DND-41 (cell line): Measurements from ENCODE around the gene KMT5C.

Experiments
- ATAC-seq: fragments of 200-7000 bp; cut with Tn5 transposase; 3 replicates; pipeline ENCODE4 v1.9.1; 2021; ENCODE audit warnings: low read depth; ENCODE audit not compliant: insufficient read depth
- DNase-seq: peaks from one replicate; pipeline ENCODE4 v3.0.0-alpha.2; 2020
- H2AFZ ChIP-seq: 2 replicates; pipeline ENCODE4 v1.6.0; 2012; ENCODE audit warnings: low read depth, low read length
- H3K27ac ChIP-seq: 2 replicates; pipeline ENCODE4 v1.5.1; 2012; ENCODE audit warnings: low read length, inconsistent platforms
- H3K27me3 ChIP-seq: fragments of 200-600 bp; sonication (generic); 2 replicates; pipeline ENCODE4 v1.6.0; 2012; ENCODE audit warnings: low read length, mild to moderate bottlenecking, inconsistent platforms; ENCODE audit not compliant: insufficient read depth, poor library complexity
- H3K36me3 ChIP-seq: 2 replicates; pipeline ENCODE4 v1.5.1; 2012; ENCODE audit warnings: low read length, inconsistent platforms; ENCODE audit not compliant: insufficient read depth
- H3K4me1 ChIP-seq: 2 replicates; pipeline ENCODE4 v1.5.1; 2012; ENCODE audit warnings: mild to moderate bottlenecking, low read length; ENCODE audit not compliant: insufficient read depth
- H3K4me2 ChIP-seq: 2 replicates; pipeline ENCODE4 v1.6.0; 2012; ENCODE audit warnings: mild to moderate bottlenecking, moderate library complexity, low read length, inconsistent platforms; ENCODE audit not compliant: insufficient read depth
- H3K4me3 ChIP-seq, 2 experiments: fragments of 200-600 bp in 1 of 2; shearing (Covaris generic) in 1 of 2; 2 replicates each; pipeline ENCODE4 v1.5.1; 2012 to 2016; ENCODE audit warnings: inconsistent platforms in 2 of 2, low read length in 2 of 2, mild to moderate bottlenecking in 2 of 2, low read depth in 1 of 2, moderate library complexity in 1 of 2
- H3K79me2 ChIP-seq: 2 replicates; pipeline ENCODE4 v1.6.0; 2012; ENCODE audit warnings: low read length, inconsistent platforms; ENCODE audit not compliant: insufficient read depth
- H3K9ac ChIP-seq: 2 replicates; pipeline ENCODE4 v1.6.0; 2012; ENCODE audit warnings: low read depth, mild to moderate bottlenecking, inconsistent platforms, low read length, moderate library complexity
- H3K9me3 ChIP-seq: 2 replicates; pipeline ENCODE4 v1.5.1; 2012; ENCODE audit warnings: low read length, moderate library complexity, mild to moderate bottlenecking, inconsistent platforms; ENCODE audit not compliant: insufficient read depth, severe bottlenecking
- H4K20me1 ChIP-seq: 2 replicates; pipeline ENCODE4 v1.6.0; 2012; ENCODE audit warnings: low read length; ENCODE audit not compliant: insufficient read depth
- EZH2 ChIP-seq: IDR thresholded peaks from 3 replicates; pipeline ENCODE4 v1.6.1; 2012; ENCODE audit warnings: borderline replicate concordance, low read depth, mild to moderate bottlenecking, moderate library complexity, low read length, inconsistent platforms; ENCODE audit not compliant: severe bottlenecking
- TF ChIP-seq, protein P1 (sequence below): IDR thresholded peaks from 2 replicates; pipeline ENCODE4 v1.5.1; 2012; ENCODE audit warnings: borderline replicate concordance, low read length, moderate library complexity, mild to moderate bottlenecking; ENCODE audit not compliant: poor library complexity, severe bottlenecking; ENCODE audit errors: extremely low read depth

Gene KMT5C

DNA sequence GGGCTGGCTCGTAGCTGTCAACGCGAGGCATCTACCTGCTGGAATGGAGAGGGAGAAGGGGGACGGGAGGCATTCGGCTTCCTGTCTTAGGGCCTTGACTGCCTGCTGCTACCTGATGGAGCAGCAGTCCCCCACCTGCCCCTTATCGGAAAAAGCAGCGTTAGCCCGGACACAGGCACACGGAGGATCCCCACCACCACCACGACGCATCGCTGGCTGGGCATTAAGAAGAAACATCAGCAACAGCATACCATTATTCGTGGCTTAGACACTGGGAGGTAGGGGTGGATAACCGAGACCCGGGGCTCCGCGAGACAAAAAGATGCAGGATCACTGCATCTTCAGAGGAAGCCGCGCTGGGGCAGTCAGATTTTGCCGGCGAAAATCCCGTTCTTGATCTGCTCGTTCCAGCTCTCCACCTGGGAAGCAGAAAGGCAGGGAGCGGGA lies 13.7 kb downstream of the KMT5C start:
- DNase-seq (no peak), ATAC-seq (no peak)
- Histone ChIP-seq H3K4me1 (no peaks in the 10 kb centered on the region), H3K79me2 (no peaks in the 10 kb centered on the region), H3K27me3 (no peaks in the 10 kb centered on the region), H3K27ac (no peak overlapping the region), H4K20me1 (no peaks in the 10 kb centered on the region; the same call in 1 of the 2 replicates), H3K9me3 (no peaks in the 10 kb centered on the region), H3K9ac (no peak overlapping the region), H3K4me3 (no peak overlapping the region), H2AFZ (no peak overlapping the region), H3K36me3 (peaks cover 7% of the 10 kb centered on the region; the same call in 1 of the 2 replicates), H3K4me2 (no peak overlapping the region)
- no peak for TF ChIP-seq EZH2
- TF ChIP-seq, protein P1, sequence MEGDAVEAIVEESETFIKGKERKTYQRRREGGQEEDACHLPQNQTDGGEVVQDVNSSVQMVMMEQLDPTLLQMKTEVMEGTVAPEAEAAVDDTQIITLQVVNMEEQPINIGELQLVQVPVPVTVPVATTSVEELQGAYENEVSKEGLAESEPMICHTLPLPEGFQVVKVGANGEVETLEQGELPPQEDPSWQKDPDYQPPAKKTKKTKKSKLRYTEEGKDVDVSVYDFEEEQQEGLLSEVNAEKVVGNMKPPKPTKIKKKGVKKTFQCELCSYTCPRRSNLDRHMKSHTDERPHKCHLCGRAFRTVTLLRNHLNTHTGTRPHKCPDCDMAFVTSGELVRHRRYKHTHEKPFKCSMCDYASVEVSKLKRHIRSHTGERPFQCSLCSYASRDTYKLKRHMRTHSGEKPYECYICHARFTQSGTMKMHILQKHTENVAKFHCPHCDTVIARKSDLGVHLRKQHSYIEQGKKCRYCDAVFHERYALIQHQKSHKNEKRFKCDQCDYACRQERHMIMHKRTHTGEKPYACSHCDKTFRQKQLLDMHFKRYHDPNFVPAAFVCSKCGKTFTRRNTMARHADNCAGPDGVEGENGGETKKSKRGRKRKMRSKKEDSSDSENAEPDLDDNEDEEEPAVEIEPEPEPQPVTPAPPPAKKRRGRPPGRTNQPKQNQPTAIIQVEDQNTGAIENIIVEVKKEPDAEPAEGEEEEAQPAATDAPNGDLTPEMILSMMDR = no peak

DNA sequence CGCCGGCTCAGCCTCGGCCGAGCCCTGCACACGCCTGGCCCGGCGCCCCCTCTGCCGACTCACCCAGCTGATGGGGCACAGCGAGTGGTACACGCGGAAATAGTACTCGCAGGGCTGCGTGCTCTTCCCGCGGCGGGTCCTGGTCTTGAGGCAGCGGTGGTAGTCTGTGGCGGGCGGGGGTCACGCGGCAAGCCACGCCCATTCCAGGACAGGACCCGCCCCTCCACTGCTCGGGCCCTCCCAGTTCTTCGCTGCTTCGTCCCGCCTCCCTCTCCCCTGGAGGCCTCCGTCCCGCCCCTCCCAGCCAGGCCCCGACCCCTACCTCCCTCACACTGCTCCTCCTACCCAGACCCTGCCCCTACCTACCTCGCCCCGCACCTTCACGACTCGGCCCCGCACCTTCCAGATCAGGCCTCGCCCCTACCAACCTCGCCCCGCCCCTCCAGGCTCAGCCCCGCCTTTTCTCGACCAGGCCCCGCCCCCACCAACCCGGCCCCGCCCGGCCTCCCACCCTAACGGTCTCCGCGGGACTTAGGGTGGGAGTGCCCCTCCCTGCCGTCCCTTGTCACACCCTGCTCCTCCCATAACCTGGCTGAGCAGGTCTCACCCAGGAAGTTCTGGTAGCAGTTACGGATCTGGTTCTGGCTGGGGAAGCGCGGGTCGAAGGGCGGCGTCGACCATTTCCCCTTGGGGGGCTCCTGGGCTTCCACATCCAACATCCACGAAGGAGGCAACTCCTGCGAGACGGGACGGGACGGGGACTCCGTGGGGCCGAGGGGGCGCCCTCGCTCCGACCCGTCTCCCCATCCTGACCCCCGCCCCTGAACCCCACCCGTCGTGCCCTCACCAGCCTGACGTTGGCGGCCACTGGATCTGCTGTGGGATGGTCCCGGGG lies 14.4 kb downstream of the KMT5C start:
- ATAC-seq (no peak), DNase-seq (no peak)
- H3K9me3 ChIP-seq = no peaks in the 10 kb centered on the region
- no peaks in the 10 kb centered on the region for H3K4me1 ChIP-seq
- no peaks in the 10 kb centered on the region for H4K20me1 ChIP-seq
- H3K27ac ChIP-seq = no peak overlapping the region
- peaks cover under 1% of the 10 kb centered on the region; the same call in 1 of the 2 replicates for H3K36me3 ChIP-seq
- no peak overlapping the region for H3K4me2 ChIP-seq
- H3K4me3 ChIP-seq = no peak overlapping the region
- no peaks in the 10 kb centered on the region for H3K27me3 ChIP-seq
- H2AFZ ChIP-seq = no peak overlapping the region
- H3K79me2 ChIP-seq = no peaks in the 10 kb centered on the region
- no peak for TF ChIP-seq EZH2
- TF ChIP-seq, protein P1 = no peak
- H3K9ac ChIP-seq = no peak overlapping the region

DNA sequence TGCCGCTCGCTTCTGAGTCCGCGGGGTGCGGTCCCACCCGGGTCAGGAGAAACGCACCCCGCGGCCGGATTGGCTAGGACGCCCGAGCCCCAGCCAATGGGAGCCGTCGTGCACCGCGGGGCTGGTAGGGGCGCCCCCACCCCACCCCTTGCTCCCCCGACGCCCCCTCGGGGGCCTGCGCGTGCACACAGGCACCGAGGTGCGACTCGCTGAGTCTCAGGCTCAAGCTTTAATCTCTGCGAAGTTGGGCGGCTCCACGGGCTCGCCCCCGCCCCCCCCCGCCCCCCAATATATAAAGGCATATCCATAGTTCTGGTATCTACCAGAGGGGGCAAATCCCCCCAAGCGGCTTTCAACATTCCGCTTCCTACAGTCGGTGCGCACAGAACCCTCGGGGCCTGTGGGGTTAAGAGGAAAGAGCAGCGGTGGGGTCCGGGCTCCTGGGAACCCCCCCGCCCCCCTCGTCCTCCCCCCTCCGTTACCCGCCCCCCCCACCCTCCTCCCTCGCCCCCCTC lies 15.1 kb downstream of the KMT5C start, which contains the start of gene COX6B2:
TSS of gene COX6B2 (minus strand) at position 22 of the 515 bp plus-strand sequence. CDS start 198 bp downstream, outside the sequence.
- DNase-seq = no peak
- TF ChIP-seq EZH2 = no peak
- TF ChIP-seq, protein P1 = no peak
- H3K4me2 ChIP-seq = no peak within 1 kb of the TSS
- no peaks in the 10 kb centered on the region for H4K20me1 ChIP-seq
- no peaks in the 10 kb centered on the region for H3K36me3 ChIP-seq
- ATAC-seq = no peak
- no peak within 1 kb of the TSS for H2AFZ ChIP-seq
- no peak within 1 kb of the TSS for H3K9ac ChIP-seq
- H3K4me1 ChIP-seq = no peaks in the 10 kb centered on the region
- H3K79me2 ChIP-seq = no peaks in the 10 kb centered on the region
- H3K4me3 ChIP-seq = no peak within 1 kb of the TSS
- H3K27ac ChIP-seq = no peak within 1 kb of the TSS
- H3K9me3 ChIP-seq = no peaks in the 10 kb centered on the region
- no peaks in the 10 kb centered on the region for H3K27me3 ChIP-seq
